K562 (cell line): ENCODE data around the gene CAPN8. TPM values are rescaled to one million over a fixed set of nuclear protein-coding genes. Genes with fewer than 3 reads are reported as not detected.

Source experiments
- ARNT ChIP-seq, 2 experiments: fragments of 450-650 bp; IDR thresholded peaks; 2 replicates each; pipeline ENCODE4 v1.6.1; 2016; ENCODE audit warnings: mild to moderate bottlenecking in 1 of 2
- BCL6 ChIP-seq: fragments of 250-450 bp; sonication (Bioruptor Pico); IDR thresholded peaks from 2 replicates; pipeline ENCODE4 v1.4.0; 2020
- BRD4 ChIP-seq: fragments of 200-600 bp; sonication (generic); IDR thresholded peaks from 2 replicates; pipeline ENCODE4 v1.6.1; 2017; ENCODE audit warnings: inconsistent platforms
- CHD4 ChIP-seq: fragments of 200-600 bp; sonication (generic); IDR thresholded peaks from 3 replicates; pipeline ENCODE4 v1.6.1; 2012; ENCODE audit warnings: low read depth, mild to moderate bottlenecking, mixed read lengths, low read length, inconsistent platforms; ENCODE audit not compliant: insufficient read depth, insufficient replicate concordance, poor library complexity, severe bottlenecking
- DACH1 ChIP-seq: fragments of 450-650 bp; IDR thresholded peaks from 2 replicates; pipeline ENCODE4 v1.6.1; 2018; ENCODE audit not compliant: partially characterized antibody
- GABPB2 ChIP-seq: fragments of 250-450 bp; sonication (Bioruptor Pico); conservative IDR thresholded peaks from 2 replicates; pipeline ENCODE4 v1.5.1; 2021; ENCODE audit warnings: mild to moderate bottlenecking
- MYC ChIP-seq, 2 experiments: fragments of 250-450 bp in 1 of 2; sonication (Bioruptor Pico) in 1 of 2; IDR thresholded peaks; 2 replicates each; pipeline versions ENCODE4 v1.5.1 to v1.6.1; 2012 to 2021; ENCODE audit warnings: low read depth in 2 of 2, borderline replicate concordance in 1 of 2, improper control_type of control experiment in 1 of 2, low read length in 1 of 2, mild to moderate bottlenecking in 1 of 2, moderate library complexity in 1 of 2
- NFRKB ChIP-seq: fragments of 450-650 bp; IDR thresholded peaks from 2 replicates; pipeline ENCODE4 v1.6.1; 2016; ENCODE audit warnings: low read depth
- POLR2G ChIP-seq: fragments of 200-400 bp; formaldehyde crosslinking; IDR thresholded peaks from 2 replicates; pipeline ENCODE4 v1.6.1; 2017; ENCODE audit warnings: low read depth, mild to moderate bottlenecking, antibody characterized with exemption, low read length, moderate library complexity
- SRSF7 ChIP-seq: fragments of 200-400 bp; formaldehyde crosslinking; optimal IDR thresholded peaks from 2 replicates; pipeline ENCODE3; 2017; ENCODE audit warnings: mild to moderate bottlenecking, low read depth, low read length
- SUPT5H ChIP-seq: fragments of 450-650 bp; IDR thresholded peaks from 2 replicates; pipeline ENCODE4 v1.6.1; 2016
- THAP12 ChIP-seq: fragments of 250-450 bp; sonication (Bioruptor Pico); IDR thresholded peaks from 2 replicates; pipeline ENCODE4 v1.9.0; 2021; ENCODE audit warnings: mild to moderate bottlenecking, inconsistent platforms
- ZMIZ1 ChIP-seq, 2 experiments: fragments of 150-350 bp in 1 of 2; IDR thresholded peaks; 2 replicates each; pipeline ENCODE4 v1.6.1; 2012 to 2016; ENCODE audit warnings: low read depth in 2 of 2, low read length in 2 of 2, mild to moderate bottlenecking in 1 of 2, moderate library complexity in 1 of 2
- ZNF23 ChIP-seq: fragments of 250-450 bp; sonication (Bioruptor Pico); IDR thresholded peaks from 2 replicates; pipeline ENCODE4 v1.4.0; 2020; ENCODE audit warnings: mild to moderate bottlenecking
- ZNF282 ChIP-seq: sonication (generic); formaldehyde crosslinking; IDR thresholded peaks from 2 replicates; pipeline ENCODE4 v1.8.1; 2023; ENCODE audit warnings: missing genetic modification reagents
- ZNF561 ChIP-seq: fragments of 450-650 bp; formaldehyde crosslinking; conservative IDR thresholded peaks from 2 replicates; pipeline ENCODE4 v1.4.0; 2020; ENCODE audit warnings: mild to moderate bottlenecking, moderate library complexity
- ZNF589 ChIP-seq: fragments of 200-800 bp; sonication (Bioruptor generic); IDR thresholded peaks from 2 replicates; pipeline ENCODE4 v1.6.1; 2016; ENCODE audit warnings: low read depth, missing genetic modification characterization, missing compliant biosample characterization
- ZNF592 ChIP-seq: fragments of 450-650 bp; IDR thresholded peaks from 2 replicates; pipeline ENCODE4 v1.6.1; 2017; ENCODE audit warnings: antibody characterized with exemption, mild to moderate bottlenecking
- polyA plus RNA-seq, 8 experiments: library from polyadenylated mRNA; depleted of rRNA in 4 of 8; stranded (reverse) in 5 of 8; unstranded in 3 of 8; fragments of >200 nt; fragmentation: Nextera tagmentation in 2 of 8; fragmentation: Illumina TruSeq in 1 of 8; extraction: Ambion mirVana in 2 of 8; extraction: Trizol in 1 of 8; gene quantifications; 2 replicates each; pipeline versions ENCODE4 v1.2.1 to v1.2.3, GENCODE V29; 2011 to 2014; ENCODE audit warnings: inconsistent platforms in 1 of 8, missing spikeins in 1 of 8
- total RNA-seq, 7 experiments: library from RNA; depleted of rRNA in 6 of 7; stranded (reverse); fragments of >200 nt in 6 of 7; fragmentation: Illumina TruSeq in 2 of 7; extraction: Trizol in 2 of 7; gene quantifications; 2 replicates each; pipeline versions ENCODE4 v1.2.1 to v1.2.3, GENCODE V29; 2011 to 2021; ENCODE audit warnings: low replicate concordance in 1 of 7

The CAPN8 gene
- total and polyA plus RNA-seq, 9 of the 15 experiments (the other 6 are each of a cell fraction or from before 2014, with no cell fraction given), result 0.06 TPM; not detected in 8

GRCh38 chr1:223712194-223712849, 46.8 kb upstream of the CAPN8 start, which contains the start of gene CAPN2 (continued):
- TF ChIP-seq ZNF561 (CRISPR knock-in tag), result no peak
- peak; percentile 35; the same call in 1 of the 2 replicates for TF ChIP-seq BRD4
- no peak for TF ChIP-seq BCL6 (CRISPR knock-in tag)
- TF ChIP-seq THAP12 (CRISPR knock-in tag), result peak; percentile 95
- no peak for TF ChIP-seq NFRKB
- TF ChIP-seq SUPT5H, result peak; percentile 65
- TF ChIP-seq POLR2G, result peak; percentile 98
- peak in 1 of 2 experiments; percentile 76; a peak in 3 of 4 replicates for TF ChIP-seq ZMIZ1 (IDR thresholded peaks at IDR 0.05; ENCODE audit: low read depth in 2 of 2, low read length in 2 of 2)
- no peak for TF ChIP-seq ZNF23 (CRISPR knock-in tag)
- 0 out of 4 replicates have a peak, but pooled peaks of 1 of the 2 experiments have one; percentile 9 for TF ChIP-seq ARNT (IDR thresholded peaks at IDR 0.05)
- no peak for TF ChIP-seq SRSF7
- peak; percentile 55; the same call in 1 of the 2 replicates for TF ChIP-seq MYC (IDR thresholded peaks at IDR 0.05; ENCODE audit: low read depth, low read length)
- no peak for TF ChIP-seq MYC (CRISPR knock-in tag; IDR thresholded peaks at IDR 0.05; ENCODE audit: borderline replicate concordance, low read depth)
- TF ChIP-seq ZNF282 (CRISPR knock-in tag), result no peak; the same call in 1 of the 2 replicates
- 0 out of 2 replicates have a peak, but pooled peaks have one; percentile 49 for TF ChIP-seq ZNF589
- no peak for TF ChIP-seq DACH1
- no peak for TF ChIP-seq CHD4
- peak; percentile 65 for TF ChIP-seq ZNF592
- TF ChIP-seq GABPB2 (CRISPR knock-in tag), result no peak
